ENCODE results near the gene GDF3. TPM values are rescaled to one million over a fixed set of nuclear protein-coding genes. Genes with fewer than 3 reads are reported as not detected.

The GDF3 gene
- total and polyA plus RNA-seq, 2 donors (not counting 1 experiment from before 2014, with no cell fraction given), result not detected

DNA sequence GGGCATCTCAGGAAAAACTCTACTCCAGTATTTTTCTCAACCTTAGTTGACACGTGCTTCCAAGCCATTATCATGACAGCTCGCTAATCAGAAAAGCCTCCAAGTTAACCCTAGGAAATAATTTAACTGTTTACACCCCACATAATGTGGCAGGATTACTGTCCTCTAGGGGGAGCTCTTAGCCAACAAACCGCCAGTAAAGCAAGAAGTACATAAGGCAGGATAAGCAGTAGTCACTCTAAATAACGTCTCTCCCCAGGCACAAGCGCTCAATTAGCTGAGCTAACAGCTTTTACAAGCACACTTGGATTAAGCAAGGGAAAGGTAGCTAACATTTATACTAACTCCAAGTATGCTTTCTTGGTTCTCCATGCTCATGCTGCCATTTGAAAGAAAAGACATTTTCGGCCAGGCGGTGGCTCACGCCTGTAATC is 52.7 kb downstream of the GDF3 start:
- Histone ChIP-seq H3K4me1 (ENCODE audit: control insufficient read depth in 2 of 2, insufficient read depth in 2 of 2, low read length in 2 of 2) (peaks cover 13 to 23% of the 10 kb centered on the region in 2 donors), H3K4me3 (ENCODE audit: control extremely low read depth in 1 of 5, extremely low read depth in 1 of 5, insufficient read depth in 1 of 5, low read depth in 2 of 5, low read length in 4 of 5) (no peak overlapping the region), H3K9me3 (ENCODE audit: control extremely low read depth in 1 of 3, control insufficient read depth in 2 of 3, insufficient read depth in 1 of 3, low read length in 2 of 3) (no peaks in the 10 kb centered on the region), H3K9ac (ENCODE audit: low read length) (no peak overlapping the region), H2AFZ (ENCODE audit: insufficient read depth, low read depth, low read length, poor library complexity, severe bottlenecking) (no peak overlapping the region), H3K27ac (ENCODE audit: low read length in 2 of 2) (no peak overlapping the region), H3K36me3 (replicated peaks in 1 of 2; ENCODE audit: control extremely low read depth in 1 of 2, control insufficient read depth in 1 of 2, extremely low read depth in 1 of 2, insufficient read depth in 2 of 2, low read length in 1 of 2) (no peaks in the 10 kb centered on the region), H4K20me1 (ENCODE audit: control insufficient read depth, insufficient read depth, low read length, poor library complexity, severe bottlenecking) (no peaks in the 10 kb centered on the region), H3K27me3 (replicated peaks in 1 of 4; ENCODE audit: control extremely low read depth in 1 of 4, control insufficient read depth in 3 of 4, insufficient read depth in 4 of 4, low read length in 3 of 4) (peaks cover 0 to 7% (median 3%) of the 10 kb centered on the region in 4 experiments), H3K79me2 (ENCODE audit: control insufficient read depth, insufficient read depth, low read length) (no peaks in the 10 kb centered on the region), H3K4me2 (replicated peaks; ENCODE audit: low read depth, low read length, poor library complexity, severe bottlenecking) (no peak overlapping the region)
- peaks cover 26% of the 10 kb centered on the region for H3K27me3 Mint-ChIP-seq
- TF ChIP-seq, protein P1, sequence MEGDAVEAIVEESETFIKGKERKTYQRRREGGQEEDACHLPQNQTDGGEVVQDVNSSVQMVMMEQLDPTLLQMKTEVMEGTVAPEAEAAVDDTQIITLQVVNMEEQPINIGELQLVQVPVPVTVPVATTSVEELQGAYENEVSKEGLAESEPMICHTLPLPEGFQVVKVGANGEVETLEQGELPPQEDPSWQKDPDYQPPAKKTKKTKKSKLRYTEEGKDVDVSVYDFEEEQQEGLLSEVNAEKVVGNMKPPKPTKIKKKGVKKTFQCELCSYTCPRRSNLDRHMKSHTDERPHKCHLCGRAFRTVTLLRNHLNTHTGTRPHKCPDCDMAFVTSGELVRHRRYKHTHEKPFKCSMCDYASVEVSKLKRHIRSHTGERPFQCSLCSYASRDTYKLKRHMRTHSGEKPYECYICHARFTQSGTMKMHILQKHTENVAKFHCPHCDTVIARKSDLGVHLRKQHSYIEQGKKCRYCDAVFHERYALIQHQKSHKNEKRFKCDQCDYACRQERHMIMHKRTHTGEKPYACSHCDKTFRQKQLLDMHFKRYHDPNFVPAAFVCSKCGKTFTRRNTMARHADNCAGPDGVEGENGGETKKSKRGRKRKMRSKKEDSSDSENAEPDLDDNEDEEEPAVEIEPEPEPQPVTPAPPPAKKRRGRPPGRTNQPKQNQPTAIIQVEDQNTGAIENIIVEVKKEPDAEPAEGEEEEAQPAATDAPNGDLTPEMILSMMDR (IDR thresholded peaks at IDR 0.05), result no peak
- TF ChIP-seq EZH2 (IDR thresholded peaks at IDR 0.05; ENCODE audit: borderline replicate concordance, insufficient read depth, low read depth, low read length, poor library complexity, severe bottlenecking), result no peak
- H3K4me1 Mint-ChIP-seq, result peaks cover 30% of the 10 kb centered on the region
- ChIA-PET POLR2A (no interaction called here), CTCF (interaction anchor here (0.8 to 7.8 kb wide), 4 partner anchors 15 to 502 kb away, joined by 3 to 80 read pairs (median 4); no protein-coding TSS in a partner anchor)
- no peaks in the 10 kb centered on the region for H3K9me3 Mint-ChIP-seq (ENCODE audit: insufficient read depth)
- intact Hi-C loops (cut with micrococcal nuclease), result no loop called here
- no peak overlapping the region for H3K4me3 Mint-ChIP-seq
- DNase-seq (no peak), ATAC-seq (ENCODE audit: low read depth) (no peak)
- 94% methylated on average over 3 of the region's 8 CpGs for WGBS (ENCODE audit: insufficient coverage)
- H3K27ac Mint-ChIP-seq, result no peak overlapping the region

DNA sequence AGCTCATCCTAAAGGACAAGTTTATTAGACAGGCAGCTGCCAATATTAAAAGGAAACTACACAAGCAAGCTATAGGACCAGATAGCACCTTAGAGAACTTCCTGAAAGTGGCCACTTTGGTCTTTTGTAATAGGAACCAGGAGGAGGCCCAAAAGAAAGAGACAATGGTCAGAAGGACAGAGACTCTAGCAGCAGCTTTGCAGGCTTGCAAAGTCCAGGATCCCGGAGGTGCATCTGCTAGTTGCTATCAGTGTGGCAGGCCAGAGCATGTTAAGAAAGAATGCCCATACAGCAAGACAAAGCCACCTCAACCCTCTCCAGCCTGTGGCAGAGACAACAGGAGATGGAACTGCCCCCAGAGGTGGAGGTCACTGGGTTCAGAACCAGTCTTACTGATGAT is 53.3 kb downstream of the GDF3 start:
- peaks cover 0 to 7% (median 3%) of the 10 kb centered on the region in 4 experiments for H3K27me3 ChIP-seq (replicated peaks in 1 of 4; ENCODE audit: control extremely low read depth in 1 of 4, control insufficient read depth in 3 of 4, insufficient read depth in 4 of 4, low read length in 3 of 4)
- H3K4me1 ChIP-seq (ENCODE audit: control insufficient read depth in 2 of 2, insufficient read depth in 2 of 2, low read length in 2 of 2), result peaks cover 13 to 24% of the 10 kb centered on the region in 2 donors
- no peaks in the 10 kb centered on the region for H3K36me3 ChIP-seq (replicated peaks in 1 of 2; ENCODE audit: control extremely low read depth in 1 of 2, control insufficient read depth in 1 of 2, extremely low read depth in 1 of 2, insufficient read depth in 2 of 2, low read length in 1 of 2)
- ChIA-PET POLR2A (no interaction called here), CTCF (interaction anchor here (0.8 to 7.8 kb wide), 6 partner anchors 15 to 501 kb away, joined by 3 to 80 read pairs (median 3); no protein-coding TSS in a partner anchor)
- H3K4me2 ChIP-seq (replicated peaks; ENCODE audit: low read depth, low read length, poor library complexity, severe bottlenecking), result no peak overlapping the region
- no peak overlapping the region for H3K4me3 ChIP-seq (ENCODE audit: control extremely low read depth in 1 of 5, extremely low read depth in 1 of 5, insufficient read depth in 1 of 5, low read depth in 2 of 5, low read length in 4 of 5)
- H3K27ac Mint-ChIP-seq, result no peak overlapping the region
- 100% methylated on average over 1 of the region's 1 CpG for WGBS (ENCODE audit: insufficient coverage)
- ATAC-seq (ENCODE audit: low read depth) (no peak), DNase-seq (no peak)
- no peak overlapping the region for H3K27ac ChIP-seq (ENCODE audit: low read length in 2 of 2)
- no peak for TF ChIP-seq EZH2 (IDR thresholded peaks at IDR 0.05; ENCODE audit: borderline replicate concordance, insufficient read depth, low read depth, low read length, poor library complexity, severe bottlenecking)
- TF ChIP-seq, protein P1 (IDR thresholded peaks at IDR 0.05), result no peak
- peaks cover 30% of the 10 kb centered on the region for H3K27me3 Mint-ChIP-seq
- H3K9me3 Mint-ChIP-seq (ENCODE audit: insufficient read depth), result no peaks in the 10 kb centered on the region
- H2AFZ ChIP-seq (ENCODE audit: insufficient read depth, low read depth, low read length, poor library complexity, severe bottlenecking), result no peak overlapping the region
- intact Hi-C loops (cut with micrococcal nuclease), result no loop called here
- H3K4me1 Mint-ChIP-seq, result peaks cover 30% of the 10 kb centered on the region
- no peaks in the 10 kb centered on the region for H3K79me2 ChIP-seq (ENCODE audit: control insufficient read depth, insufficient read depth, low read length)
- no peaks in the 10 kb centered on the region for H4K20me1 ChIP-seq (ENCODE audit: control insufficient read depth, insufficient read depth, low read length, poor library complexity, severe bottlenecking)
- H3K9me3 ChIP-seq (ENCODE audit: control extremely low read depth in 1 of 3, control insufficient read depth in 2 of 3, insufficient read depth in 1 of 3, low read length in 2 of 3), result no peaks in the 10 kb centered on the region
- no peak overlapping the region for H3K9ac ChIP-seq (ENCODE audit: low read length)
- no peak overlapping the region for H3K4me3 Mint-ChIP-seq
